ENCODE results near the gene TM6SF1. TPM values are rescaled to one million over a fixed set of nuclear protein-coding genes. Genes with fewer than 3 reads are reported as not detected.

TM6SF1 gene
- total and polyA plus RNA-seq, 9 of the 15 experiments (the other 6 are each of a cell fraction or from before 2014, with no cell fraction given), result 1.0 to 5.6 (median 3.5) TPM

DNA sequence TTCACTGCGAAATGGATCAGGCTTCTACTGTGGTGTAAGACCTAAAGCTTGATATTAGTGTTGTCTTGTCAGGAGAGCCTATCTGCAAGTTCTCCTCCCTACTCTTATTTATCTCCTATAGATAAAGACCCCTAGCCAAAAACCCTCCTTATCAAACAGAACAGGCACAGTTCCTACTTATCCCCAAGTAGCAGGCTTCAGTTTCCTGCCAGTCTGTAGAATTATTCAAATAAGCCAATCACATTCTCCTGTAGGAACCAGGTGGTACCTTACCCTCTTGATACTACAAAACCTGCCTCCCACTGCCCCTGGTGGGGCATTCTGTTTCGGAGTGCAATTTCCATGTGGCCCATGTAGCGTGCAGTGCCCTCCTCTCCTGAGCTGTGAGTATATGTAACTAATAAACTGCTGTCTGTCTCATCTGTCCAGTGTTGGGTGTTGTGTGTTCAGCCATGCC is 71.5 kb downstream of the TM6SF1 start (continued):
- TF ChIP-seq BRF1 (IDR thresholded peaks at IDR 0.05; ENCODE audit: borderline replicate concordance, extremely low read depth, insufficient read length) (no peak), COPS2 (conservative IDR thresholded peaks at IDR 0.05) (no peak), KAT7 (CRISPR knock-in tag; IDR thresholded peaks at IDR 0.05; ENCODE audit: borderline replicate concordance) (no peak), PPARD (CRISPR knock-in tag; IDR thresholded peaks at IDR 0.05) (no peak), RUNX1 (IDR thresholded peaks at IDR 0.05; ENCODE audit: low read depth) (no peak), PHB (CRISPR knock-in tag; IDR thresholded peaks at IDR 0.05) (no peak), TRIM24 (IDR thresholded peaks at IDR 0.05) (no peak), CREBBP (IDR thresholded peaks at IDR 0.05; ENCODE audit: low read depth, low read length) (no peak), SIRT6 (IDR thresholded peaks at IDR 0.05; ENCODE audit: low read depth, low read length) (no peak), ARID2 (IDR thresholded peaks at IDR 0.05) (no peak), NELFE (IDR thresholded peaks at IDR 0.05; ENCODE audit: insufficient read depth, insufficient read length) (no peak), BDP1 (IDR thresholded peaks at IDR 0.05; ENCODE audit: insufficient read depth, insufficient read length) (no peak), SUPT5H (IDR thresholded peaks at IDR 0.05) (no peak), FOXM1 (IDR thresholded peaks at IDR 0.05; ENCODE audit: low read depth) (peak; percentile 97), FOXM1 (CRISPR knock-in tag; IDR thresholded peaks at IDR 0.05; ENCODE audit: low read depth) (peak; percentile 62; the same call in 1 of the 2 replicates), HMGN3 (IDR thresholded peaks at IDR 0.05; ENCODE audit: borderline replicate concordance, extremely low read depth, insufficient read length, low read depth, low read length) (no peak), RBBP5 (IDR thresholded peaks at IDR 0.05; ENCODE audit: borderline replicate concordance, insufficient read depth, low read length, poor library complexity, severe bottlenecking) (no peak)
- TF ChIP-seq, protein P1, sequence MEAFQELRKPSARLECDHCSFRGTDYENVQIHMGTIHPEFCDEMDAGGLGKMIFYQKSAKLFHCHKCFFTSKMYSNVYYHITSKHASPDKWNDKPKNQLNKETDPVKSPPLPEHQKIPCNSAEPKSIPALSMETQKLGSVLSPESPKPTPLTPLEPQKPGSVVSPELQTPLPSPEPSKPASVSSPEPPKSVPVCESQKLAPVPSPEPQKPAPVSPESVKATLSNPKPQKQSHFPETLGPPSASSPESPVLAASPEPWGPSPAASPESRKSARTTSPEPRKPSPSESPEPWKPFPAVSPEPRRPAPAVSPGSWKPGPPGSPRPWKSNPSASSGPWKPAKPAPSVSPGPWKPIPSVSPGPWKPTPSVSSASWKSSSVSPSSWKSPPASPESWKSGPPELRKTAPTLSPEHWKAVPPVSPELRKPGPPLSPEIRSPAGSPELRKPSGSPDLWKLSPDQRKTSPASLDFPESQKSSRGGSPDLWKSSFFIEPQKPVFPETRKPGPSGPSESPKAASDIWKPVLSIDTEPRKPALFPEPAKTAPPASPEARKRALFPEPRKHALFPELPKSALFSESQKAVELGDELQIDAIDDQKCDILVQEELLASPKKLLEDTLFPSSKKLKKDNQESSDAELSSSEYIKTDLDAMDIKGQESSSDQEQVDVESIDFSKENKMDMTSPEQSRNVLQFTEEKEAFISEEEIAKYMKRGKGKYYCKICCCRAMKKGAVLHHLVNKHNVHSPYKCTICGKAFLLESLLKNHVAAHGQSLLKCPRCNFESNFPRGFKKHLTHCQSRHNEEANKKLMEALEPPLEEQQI (IDR thresholded peaks at IDR 0.05), result peak; percentile 49; the same call in 1 of the 2 replicates
- TF ChIP-seq, protein P2, sequence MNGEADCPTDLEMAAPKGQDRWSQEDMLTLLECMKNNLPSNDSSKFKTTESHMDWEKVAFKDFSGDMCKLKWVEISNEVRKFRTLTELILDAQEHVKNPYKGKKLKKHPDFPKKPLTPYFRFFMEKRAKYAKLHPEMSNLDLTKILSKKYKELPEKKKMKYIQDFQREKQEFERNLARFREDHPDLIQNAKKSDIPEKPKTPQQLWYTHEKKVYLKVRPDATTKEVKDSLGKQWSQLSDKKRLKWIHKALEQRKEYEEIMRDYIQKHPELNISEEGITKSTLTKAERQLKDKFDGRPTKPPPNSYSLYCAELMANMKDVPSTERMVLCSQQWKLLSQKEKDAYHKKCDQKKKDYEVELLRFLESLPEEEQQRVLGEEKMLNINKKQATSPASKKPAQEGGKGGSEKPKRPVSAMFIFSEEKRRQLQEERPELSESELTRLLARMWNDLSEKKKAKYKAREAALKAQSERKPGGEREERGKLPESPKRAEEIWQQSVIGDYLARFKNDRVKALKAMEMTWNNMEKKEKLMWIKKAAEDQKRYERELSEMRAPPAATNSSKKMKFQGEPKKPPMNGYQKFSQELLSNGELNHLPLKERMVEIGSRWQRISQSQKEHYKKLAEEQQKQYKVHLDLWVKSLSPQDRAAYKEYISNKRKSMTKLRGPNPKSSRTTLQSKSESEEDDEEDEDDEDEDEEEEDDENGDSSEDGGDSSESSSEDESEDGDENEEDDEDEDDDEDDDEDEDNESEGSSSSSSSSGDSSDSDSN (IDR thresholded peaks at IDR 0.05; ENCODE audit: borderline replicate concordance in 1 of 2, low read depth in 2 of 2, low read length in 2 of 2), result no peak
- TF ChIP-seq, protein P3, sequence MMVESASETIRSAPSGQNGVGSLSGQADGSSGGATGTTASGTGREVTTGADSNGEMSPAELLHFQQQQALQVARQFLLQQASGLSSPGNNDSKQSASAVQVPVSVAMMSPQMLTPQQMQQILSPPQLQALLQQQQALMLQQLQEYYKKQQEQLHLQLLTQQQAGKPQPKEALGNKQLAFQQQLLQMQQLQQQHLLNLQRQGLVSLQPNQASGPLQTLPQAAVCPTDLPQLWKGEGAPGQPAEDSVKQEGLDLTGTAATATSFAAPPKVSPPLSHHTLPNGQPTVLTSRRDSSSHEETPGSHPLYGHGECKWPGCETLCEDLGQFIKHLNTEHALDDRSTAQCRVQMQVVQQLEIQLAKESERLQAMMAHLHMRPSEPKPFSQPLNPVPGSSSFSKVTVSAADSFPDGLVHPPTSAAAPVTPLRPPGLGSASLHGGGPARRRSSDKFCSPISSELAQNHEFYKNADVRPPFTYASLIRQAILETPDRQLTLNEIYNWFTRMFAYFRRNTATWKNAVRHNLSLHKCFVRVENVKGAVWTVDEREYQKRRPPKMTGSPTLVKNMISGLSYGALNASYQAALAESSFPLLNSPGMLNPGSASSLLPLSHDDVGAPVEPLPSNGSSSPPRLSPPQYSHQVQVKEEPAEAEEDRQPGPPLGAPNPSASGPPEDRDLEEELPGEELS (CRISPR knock-in tag; IDR thresholded peaks at IDR 0.05; ENCODE audit: borderline replicate concordance), result no peak
- TF ChIP-seq, protein P4, sequence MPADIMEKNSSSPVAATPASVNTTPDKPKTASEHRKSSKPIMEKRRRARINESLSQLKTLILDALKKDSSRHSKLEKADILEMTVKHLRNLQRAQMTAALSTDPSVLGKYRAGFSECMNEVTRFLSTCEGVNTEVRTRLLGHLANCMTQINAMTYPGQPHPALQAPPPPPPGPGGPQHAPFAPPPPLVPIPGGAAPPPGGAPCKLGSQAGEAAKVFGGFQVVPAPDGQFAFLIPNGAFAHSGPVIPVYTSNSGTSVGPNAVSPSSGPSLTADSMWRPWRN (IDR thresholded peaks at IDR 0.05; ENCODE audit: low read depth), result no peak

Data from K562 (cell line).